Ovary (tissue), 9 donors: ENCODE data around the gene PAX2. TPM values are rescaled to one million over a fixed set of nuclear protein-coding genes. Genes with fewer than 3 reads are reported as not detected.

Experiments used
- DNase-seq, 5 donors: peaks; one replicate each; pipeline ENCODE4 v3.0.0-alpha.2; 2019 to 2020
- H3K27ac ChIP-seq, 2 donors: fragments of 200-600 bp; one replicate each; pipeline versions ENCODE4 v1.5.1 to v1.8.0; 2019 to 2022
- H3K27me3 ChIP-seq: fragments of 200-600 bp; one replicate; pipeline ENCODE4 v1.8.0; 2022
- H3K36me3 ChIP-seq: fragments of 200-600 bp; sonication (generic); one replicate; pipeline ENCODE4 v1.5.1; 2019
- H3K4me1 ChIP-seq: one replicate; pipeline ENCODE4 v1.8.1; 2013; ENCODE audit warnings: mild to moderate bottlenecking, moderate library complexity; ENCODE audit not compliant: insufficient read depth
- H3K4me3 ChIP-seq: fragments of 200-600 bp; sonication (generic); one replicate; pipeline ENCODE4 v1.5.1; 2017
- H3K9me3 ChIP-seq, 2 donors: fragments of 200-600 bp in 1 of 2; sonication (generic) in 1 of 2; one replicate each; pipeline versions ENCODE4 v1.5.1 to v1.8.1; 2013 to 2019; ENCODE audit warnings: mild to moderate bottlenecking in 1 of 2, moderate library complexity in 1 of 2
- CTCF ChIP-seq, 3 donors: fragments of 450-650 bp in 2 of 3; fragments of 200-600 bp in 1 of 3; IDR thresholded peaks; one replicate each; pipeline versions ENCODE4 v1.5.1 to v1.8.0; 2016 to 2022; ENCODE audit warnings: antibody characterized with exemption in 3 of 3, mild to moderate bottlenecking in 1 of 3
- EP300 ChIP-seq: sonication (generic); formaldehyde crosslinking; IDR thresholded peaks from one replicate; pipeline ENCODE4 v1.6.1; 2017; ENCODE audit warnings: antibody characterized with exemption
- POLR2A ChIP-seq: fragments of 450-650 bp; IDR thresholded peaks from one replicate; pipeline ENCODE4 v1.6.1; 2017; ENCODE audit warnings: antibody characterized with exemption, mild to moderate bottlenecking, moderate library complexity
- WGBS, 3 donors: extraction: QIAGEN DNeasy Blood & Tissue Kit in 1 of 3; methylation state at CpG; one replicate each; pipeline versions ENCODE4 v1.1.5 to v1.1.7; 2013 to 2017; 5-methylcytosine and 5-hydroxymethylcytosine counted together
- intact Hi-C, 4 donors: fragments of 100-400 bp; cut with DNase I; formaldehyde crosslinking; loops; one replicate each; pipeline versions ENCODE4 v1.11.0 to v1.15.1; 2022 to 2023
- polyA plus RNA-seq, 2 donors: library from polyadenylated mRNA; stranded (reverse); fragments of 200-250 nt in 1 of 2; fragments of 350-450 nt in 1 of 2; fragmentation: Illumina TruSeq in 1 of 2; extraction: RNeasy Lipid Tissue Mini Kit (QIAGEN cat#74804) in 1 of 2; gene quantifications; one replicate each; pipeline ENCODE4 v1.2.3, GENCODE V29; 2013 to 2014
- total RNA-seq, 7 donors: library from RNA; depleted of rRNA in 2 of 7; stranded (reverse); fragments of >200 nt in 2 of 7; fragmentation: NEBNext Ultra II Directional in 3 of 7; extraction: Animal tissue kit (Norgen Biotek cat#: 25700) in 3 of 7; gene quantifications; one replicate each; pipeline versions ENCODE4 v1.1.0 to v1.2.4, GENCODE V29; 2016 to 2023
- donor health status: DM: no; HTN: no; CAD: no; lungs with moderate emphysema.
- donor health status: DM: no; HTN: no; CAD: no.
- donor health status: Bipolar disorder and iron deficiency.
- donor health status: DM: yes; HTN: yes; CAD: no.
- donor health status: DM: no; HTN: no; CAD: no.
- donor health status: DM: yes; HTN: yes; CAD: no.

Gene PAX2
- total and polyA plus RNA-seq, 9 donors = 0.04 to 10.8 (median 2.4) TPM; not detected in 3

- no peaks in the 10 kb centered on the region for H3K27me3 ChIP-seq
- no peaks in the 10 kb centered on the region for H3K9me3 ChIP-seq
- no peak for TF ChIP-seq EP300
- TF ChIP-seq CTCF (IDR thresholded peaks at IDR 0.05) = no peak
- no peak for TF ChIP-seq POLR2A
- H3K36me3 ChIP-seq = no peaks in the 10 kb centered on the region
- no peaks in the 10 kb centered on the region for H3K4me1 ChIP-seq
- intact Hi-C loops = no loop called here
- no peak overlapping the region for H3K4me3 ChIP-seq
- H3K27ac ChIP-seq = no peak overlapping the region
- 53 to 58% (median 55%) methylated on average over 18 of the region's 18 CpGs for WGBS, 3 donors
- no peak for DNase-seq
These were observed 42.9 kb downstream of the PAX2 start for GRCh38 chr10:100788002-100788903.

GRCh38 chr10:100790761-100791208 lies 45.4 kb downstream of the PAX2 start:
- 20 to 43% (median 20%) methylated on average over 3 to 7 of the region's 7 CpGs for WGBS, 3 donors
- no peak for DNase-seq
- H3K27me3 ChIP-seq = no peaks in the 10 kb centered on the region
- no peaks in the 10 kb centered on the region for H3K4me1 ChIP-seq
- TF ChIP-seq CTCF (IDR thresholded peaks at IDR 0.05) (no peak), EP300 (no peak), POLR2A (no peak)
- intact Hi-C loops = no loop called here
- no peaks in the 10 kb centered on the region for H3K9me3 ChIP-seq
- no peaks in the 10 kb centered on the region for H3K36me3 ChIP-seq
- no peak overlapping the region for H3K27ac ChIP-seq
- no peak overlapping the region for H3K4me3 ChIP-seq

- Histone ChIP-seq H3K4me3 (no peak overlapping the region), H3K4me1 (no peaks in the 10 kb centered on the region), H3K36me3 (no peaks in the 10 kb centered on the region), H3K27me3 (no peaks in the 10 kb centered on the region), H3K9me3 (no peaks in the 10 kb centered on the region), H3K27ac (no peak overlapping the region)
- intact Hi-C loops = no loop called here
- WGBS, 3 donors = 31 to 42% (median 32%) methylated on average over 8 of the region's 8 CpGs
- TF ChIP-seq POLR2A (no peak), EP300 (no peak), CTCF (IDR thresholded peaks at IDR 0.05) (no peak)
- DNase-seq = peak in 1 of 5 donors; percentile 40
These were observed 46.1 kb downstream of the PAX2 start for GRCh38 chr10:100791369-100792058.

- Histone ChIP-seq H3K27me3 (no peaks in the 10 kb centered on the region), H3K36me3 (no peaks in the 10 kb centered on the region), H3K4me1 (no peaks in the 10 kb centered on the region), H3K4me3 (no peak overlapping the region), H3K9me3 (no peaks in the 10 kb centered on the region), H3K27ac (no peak overlapping the region)
- WGBS, 3 donors = 86 to 91% (median 87%) methylated on average over 8 of the region's 8 CpGs
- TF ChIP-seq CTCF (IDR thresholded peaks at IDR 0.05) = no peak
- no peak for TF ChIP-seq POLR2A
- TF ChIP-seq EP300 = no peak
- intact Hi-C loops = no loop called here
- no peak for DNase-seq
These were observed 47.2 kb downstream of the PAX2 start for GRCh38 chr10:100792574-100792973.
